ENCODE results near the gene NACA2.
"Not testable (repeated sequence)": the region's sequence is repeated elsewhere in the genome, so short reads cannot be mapped to it uniquely, and the experiment has no call there.

Gene NACA2

GRCh38 chr17:61575352-61575975 lies 15.6 kb downstream of the NACA2 start:
- no peak for DNase-seq

DNA sequence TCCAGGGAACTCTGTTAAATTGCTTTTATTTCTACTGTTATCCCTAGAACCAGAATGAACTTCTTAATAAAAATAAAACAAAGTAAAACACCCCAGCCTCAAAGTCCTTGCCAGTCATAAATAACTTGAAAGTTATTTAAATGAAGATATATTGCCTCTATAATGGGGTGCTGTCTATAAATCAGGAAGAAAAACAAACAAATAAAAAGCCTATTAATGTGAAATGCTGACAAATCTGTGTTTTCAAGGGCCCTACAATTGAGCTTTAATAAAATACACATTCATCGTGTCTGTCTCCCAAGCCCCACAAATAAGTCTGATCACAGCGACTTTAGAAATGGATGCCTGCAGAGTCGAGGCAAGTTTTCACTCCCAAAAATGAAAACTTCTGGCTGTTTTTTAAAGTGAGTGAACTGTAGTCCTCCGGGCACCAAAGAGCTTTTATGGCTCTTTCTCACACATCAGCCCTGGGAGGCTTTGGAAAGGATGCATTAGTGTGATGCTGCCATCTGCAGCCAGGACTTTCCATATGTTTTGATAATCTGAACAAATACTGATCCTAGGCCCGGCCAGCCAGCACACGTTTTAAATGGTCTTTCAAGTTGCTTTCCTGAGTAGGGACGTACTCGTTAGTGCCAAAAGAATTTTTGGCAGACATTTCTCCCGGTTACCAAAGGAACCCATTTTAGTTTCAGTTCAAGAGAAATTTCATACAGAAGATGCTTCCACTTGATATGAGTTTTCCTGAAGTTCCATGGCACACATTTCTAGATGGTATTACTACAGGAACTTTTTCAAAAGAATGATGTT lies 16.3 kb downstream of the NACA2 start:
- DNase-seq: no peak

DNA sequence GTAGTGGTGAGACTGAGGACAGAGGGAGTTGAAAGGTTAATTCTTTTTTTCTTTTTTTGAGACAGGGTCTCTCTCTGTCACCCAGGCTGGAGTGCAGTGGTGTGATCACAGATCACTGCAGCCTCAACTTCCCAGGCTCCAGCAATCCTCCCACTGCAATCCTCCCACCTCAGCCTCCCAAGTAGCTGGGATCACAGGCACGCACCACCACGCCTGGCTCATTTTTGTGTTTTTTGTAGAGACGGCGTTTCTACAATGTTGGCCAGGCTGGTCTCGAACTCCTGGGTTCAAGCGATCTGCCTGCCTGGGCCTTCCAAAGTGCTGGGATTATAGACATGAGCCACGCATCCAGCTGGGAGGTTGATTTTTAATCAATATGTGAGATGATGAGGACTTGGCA lies 18.5 kb downstream of the NACA2 start:
- DNase-seq: not testable (repeated sequence)

- DNase-seq: no peak
These were observed 19.4 kb downstream of the NACA2 start for GRCh38 chr17:61571624-61572023.

DNA sequence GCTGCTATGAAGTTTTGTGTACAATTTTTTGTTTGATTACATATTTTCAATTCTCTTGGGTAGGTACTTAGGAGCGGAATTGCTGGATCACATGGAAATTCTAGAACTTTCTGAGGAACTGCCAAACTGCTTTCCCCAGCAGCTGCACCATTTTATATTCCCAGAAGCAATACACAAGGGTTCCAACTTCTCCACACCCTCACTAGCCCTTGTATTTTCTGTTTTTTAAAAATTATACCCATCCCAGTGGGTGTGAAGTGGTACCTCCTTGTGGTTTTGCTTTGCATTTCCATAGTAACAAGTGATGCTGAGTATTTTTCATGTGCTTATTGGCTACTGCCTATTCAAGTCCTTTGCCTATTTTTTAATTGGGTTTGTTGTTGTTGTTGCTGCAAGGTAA lies 20.9 kb downstream of the NACA2 start:
- no peak for DNase-seq

GRCh38 chr17:61569525-61569924 lies 21.5 kb downstream of the NACA2 start:
- not testable (repeated sequence) for DNase-seq

GRCh38 chr17:61568219-61569072 lies 22.6 kb downstream of the NACA2 start:
- no peak for DNase-seq

DNA sequence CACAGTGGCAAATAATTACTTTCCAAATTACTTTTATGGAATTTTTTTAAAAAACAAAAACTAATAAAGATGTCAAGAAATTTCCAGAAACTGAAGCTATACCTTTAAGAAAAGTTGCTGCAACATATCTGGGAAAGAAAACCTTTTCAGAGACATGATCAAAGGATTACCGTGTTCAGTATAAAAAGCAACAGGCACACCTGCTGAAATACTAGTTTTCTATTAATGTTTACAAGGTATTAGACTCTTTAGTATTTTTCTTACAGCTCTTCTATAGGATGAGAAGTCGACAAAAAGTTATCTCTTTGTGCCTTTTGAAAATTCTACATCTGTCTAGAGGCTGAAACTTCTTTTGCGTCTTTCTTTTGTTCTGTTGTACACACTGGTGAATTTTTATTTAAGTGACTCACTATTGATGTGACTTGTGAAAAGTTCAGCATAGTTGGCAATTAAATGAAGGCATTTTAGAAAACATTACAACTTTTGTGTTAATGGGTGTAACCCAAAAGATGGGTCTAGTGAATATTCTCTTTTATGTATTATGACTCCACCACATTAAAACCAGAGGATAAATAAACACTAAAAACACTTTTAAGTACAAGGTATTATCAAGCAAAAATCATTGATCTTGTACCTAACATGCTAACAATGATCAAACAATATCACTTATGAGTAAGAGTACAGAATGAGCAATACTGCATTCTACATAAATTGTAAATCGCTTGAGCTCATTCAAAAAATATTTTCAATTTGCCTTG lies 23.8 kb downstream of the NACA2 start:
- DNase-seq: no peak

DNA sequence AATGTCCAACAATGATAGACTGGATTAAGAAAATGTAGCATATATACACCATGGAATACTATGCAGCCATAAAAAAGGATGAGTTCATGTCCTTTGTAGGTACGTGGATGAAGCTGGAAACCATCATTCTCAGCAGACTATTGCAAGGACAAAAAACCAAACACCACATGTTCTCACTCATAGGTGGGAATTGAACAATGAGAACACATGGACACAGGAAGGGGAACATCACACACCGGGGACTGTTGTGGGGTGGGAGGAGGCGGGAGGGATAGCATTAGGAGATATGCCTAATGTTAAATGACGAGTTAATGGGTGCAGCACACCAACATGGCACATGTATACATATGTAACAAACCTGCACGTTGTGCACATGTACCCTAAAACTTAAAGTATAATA lies 24.6 kb downstream of the NACA2 start:
- not testable (repeated sequence) for DNase-seq

DNA sequence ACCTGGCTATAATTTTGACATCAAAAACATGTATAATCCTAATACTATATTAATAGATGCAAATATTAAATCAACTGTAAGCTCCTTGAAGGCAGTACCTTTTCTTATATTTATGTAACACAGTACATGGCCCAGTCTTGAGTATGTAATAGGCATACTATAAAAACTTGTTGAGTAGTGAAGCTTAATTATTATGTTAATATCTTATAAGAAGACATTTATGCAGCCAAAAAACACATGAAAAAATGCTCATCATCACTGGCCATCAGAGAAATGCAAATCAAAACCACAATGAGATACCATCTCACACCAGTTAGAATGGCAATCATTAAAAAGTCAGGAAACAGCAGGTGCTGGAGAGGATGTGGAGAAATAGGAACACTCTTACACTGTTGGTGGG lies 25.2 kb downstream of the NACA2 start:
- DNase-seq: not testable (repeated sequence)

DNA sequence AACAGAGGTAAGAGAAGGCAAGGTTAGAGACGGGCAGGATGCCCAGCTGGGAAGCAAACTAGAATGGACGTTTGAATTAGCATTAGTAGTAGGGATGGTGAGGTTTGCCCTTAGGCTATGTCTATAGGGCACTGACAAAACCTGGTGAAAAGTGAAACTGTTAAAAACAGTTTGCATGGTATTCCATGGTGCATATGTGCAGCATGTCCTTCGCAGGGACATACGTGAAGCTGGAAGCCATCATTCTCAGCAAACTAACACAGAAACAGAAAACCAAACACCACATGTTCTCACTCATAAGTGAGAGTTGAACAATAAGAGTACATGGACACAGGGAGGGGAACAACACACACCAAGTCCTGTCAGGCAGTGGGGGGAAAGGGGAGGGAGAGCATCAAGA lies 25.8 kb downstream of the NACA2 start:
- no peak for DNase-seq

- no peak for DNase-seq
These were observed 28.7 kb downstream of the NACA2 start for GRCh38 chr17:61562287-61562686.

- no peak for DNase-seq
These were observed 29.7 kb downstream of the NACA2 start for GRCh38 chr17:61561354-61561753.

DNA sequence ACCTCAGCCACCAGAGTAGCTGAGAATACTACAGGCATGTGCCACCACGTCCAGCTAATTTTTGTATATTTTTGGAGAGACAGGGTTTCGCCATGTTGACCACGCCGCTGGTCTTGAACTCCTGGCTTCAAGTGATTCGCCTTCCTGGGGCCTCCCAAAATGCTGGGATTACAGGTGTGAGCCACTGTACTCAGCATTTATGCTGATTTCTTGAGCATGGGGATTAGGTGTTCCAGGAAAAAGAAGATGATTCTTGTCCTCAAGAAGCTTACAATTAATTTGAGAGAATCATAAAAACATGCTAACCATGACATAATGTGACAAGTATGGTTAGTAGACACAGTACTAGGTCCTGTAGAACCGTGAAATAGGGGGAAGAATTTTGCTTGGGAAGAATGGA lies 30.9 kb downstream of the NACA2 start:
- no peak for DNase-seq

- DNase-seq: no peak
These were observed 34.5 kb downstream of the NACA2 start for GRCh38 chr17:61556224-61557188.

GRCh38 chr17:61555127-61555566 lies 35.9 kb downstream of the NACA2 start:
- DNase-seq: no peak

DNA sequence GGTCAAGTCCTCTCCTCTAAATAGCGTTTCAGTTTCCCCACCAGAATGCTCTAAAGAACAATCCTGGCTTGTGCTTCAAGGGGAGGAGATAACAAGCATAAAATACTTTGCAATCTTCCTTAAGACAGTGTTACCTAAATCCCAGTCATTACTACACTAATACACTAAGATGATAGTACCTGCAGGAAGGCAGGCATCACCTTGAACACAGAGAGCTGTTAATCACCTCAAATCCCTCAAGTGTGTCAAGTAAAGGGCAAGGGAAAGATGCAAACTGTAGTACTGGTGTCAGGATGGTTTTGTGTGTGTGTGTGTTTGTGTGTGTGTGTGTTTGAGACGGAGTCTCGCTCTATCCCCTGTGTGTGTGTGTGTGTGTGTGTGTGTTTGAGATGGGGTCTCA lies 36.8 kb downstream of the NACA2 start:
- no peak for DNase-seq

DNA sequence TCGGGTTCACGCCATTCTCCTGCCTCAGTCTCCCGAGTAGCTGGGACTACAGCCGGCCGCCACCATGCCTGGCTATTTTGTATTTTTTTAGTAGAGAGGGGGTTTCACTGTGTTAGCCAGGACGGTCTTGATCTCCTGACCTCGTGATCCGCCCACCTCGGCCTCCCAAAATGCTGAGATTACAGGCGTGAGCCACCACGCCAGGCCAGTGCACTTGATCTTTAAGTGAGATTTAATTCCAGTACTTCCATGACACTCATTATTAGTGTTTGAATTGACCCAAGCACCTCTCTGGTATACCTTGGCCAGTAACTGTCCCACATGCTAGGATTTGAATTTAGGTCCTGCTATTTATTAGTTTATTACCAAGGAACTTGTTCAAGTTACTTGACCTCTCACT lies 38.5 kb downstream of the NACA2 start:
- not testable (repeated sequence) for DNase-seq

DNA sequence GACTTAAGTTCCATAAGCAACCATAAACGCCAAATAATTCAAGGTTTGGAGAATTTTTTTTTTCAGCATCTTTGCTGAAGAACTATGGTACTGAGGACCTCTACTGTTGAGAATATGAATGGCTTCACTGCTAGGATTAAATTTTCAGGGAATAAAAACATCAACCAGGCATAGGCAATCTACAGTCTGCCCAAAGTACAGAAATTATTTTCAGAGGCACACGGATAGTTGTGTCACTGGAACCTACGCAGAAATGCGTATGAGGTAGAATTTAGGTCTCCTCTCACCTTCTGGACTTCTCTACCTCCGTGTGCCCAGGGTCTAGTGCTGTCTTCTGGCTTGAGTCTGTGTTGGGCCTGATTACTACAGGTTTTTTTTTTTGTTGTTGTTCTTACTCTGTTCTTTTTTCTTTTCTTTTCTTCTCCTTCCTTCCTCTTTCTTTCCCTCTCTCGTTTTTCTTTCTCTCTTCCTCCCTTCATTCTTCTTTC lies 39.7 kb downstream of the NACA2 start:
- no peak for DNase-seq

DNA sequence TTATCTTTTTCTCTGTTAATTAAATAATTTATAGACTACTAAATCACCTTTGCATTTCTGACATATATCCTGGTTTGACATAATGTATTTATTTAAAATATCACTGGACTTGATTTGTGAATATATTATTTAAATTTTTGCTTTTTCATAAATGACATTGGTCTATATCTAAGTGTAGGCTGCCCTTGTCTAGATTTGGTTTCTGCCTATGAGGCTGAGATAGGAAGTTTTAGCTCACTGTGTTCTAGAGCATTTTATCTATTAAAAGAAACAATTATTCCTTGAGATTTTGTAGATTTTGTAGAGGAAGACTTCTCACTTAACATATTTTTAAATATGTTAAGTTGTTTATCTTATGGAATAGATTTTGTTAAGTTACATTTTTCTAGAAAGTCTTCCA lies 43.9 kb downstream of the NACA2 start:
- DNase-seq: no peak

- no peak for DNase-seq
These were observed 45.6 kb downstream of the NACA2 start for GRCh38 chr17:61545335-61545938.

All from GOT3 (cell line).